NCI-H1417 treated with DMSO at 0.1 percent for 48 hours (cell line): ENCODE measurements around the gene CNGB1.
"Not testable (repeated sequence)": the region's sequence is repeated elsewhere in the genome, so short reads cannot be mapped to it uniquely, and the experiment has no call there.

Experiments
- DNase-seq: peaks from one replicate; lab custom pipeline; 2025; lab: John Stamatoyannopoulos, UW

Gene CNGB1

DNA sequence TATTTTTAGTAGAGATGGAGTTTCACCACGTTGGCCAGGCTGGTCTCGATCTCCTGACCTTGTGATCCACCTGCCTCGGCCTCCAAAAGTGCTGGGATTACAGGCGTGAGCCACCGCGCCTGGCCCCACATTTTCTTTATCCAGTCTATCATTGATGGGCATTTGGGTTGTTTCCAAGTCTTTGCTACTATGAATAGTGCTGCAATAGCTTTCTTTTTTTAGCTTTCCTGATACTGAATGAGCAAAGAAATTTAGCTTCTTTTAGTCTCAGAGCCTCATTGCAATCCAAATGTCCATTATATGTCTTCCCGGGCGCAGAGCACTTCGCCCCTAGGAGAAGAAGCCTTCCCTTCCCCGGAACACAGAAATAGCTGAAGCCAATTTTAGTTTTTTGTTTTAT lies 112.9 kb downstream of the CNGB1 start:
- not testable (repeated sequence) for DNase-seq

DNA sequence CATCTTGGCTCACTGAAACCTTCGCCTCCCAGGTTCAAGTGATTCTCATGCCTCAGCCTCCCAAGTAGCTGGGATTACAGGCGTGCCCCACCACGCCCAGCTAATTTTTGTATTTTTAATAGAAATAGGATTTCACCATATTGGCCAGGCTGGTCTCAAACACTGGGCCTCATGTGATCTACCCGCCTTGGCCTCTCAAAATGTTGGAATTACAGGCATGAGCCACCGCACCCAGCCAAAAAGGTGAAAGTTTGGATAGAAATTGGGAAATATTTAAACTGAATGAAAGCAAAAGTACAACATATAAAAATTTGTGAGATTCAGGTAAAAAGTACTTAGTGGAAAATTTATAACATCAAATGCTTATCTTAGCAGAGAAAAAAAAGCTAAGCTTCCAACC lies 115.7 kb downstream of the CNGB1 start:
- DNase-seq, result no peak

DNA sequence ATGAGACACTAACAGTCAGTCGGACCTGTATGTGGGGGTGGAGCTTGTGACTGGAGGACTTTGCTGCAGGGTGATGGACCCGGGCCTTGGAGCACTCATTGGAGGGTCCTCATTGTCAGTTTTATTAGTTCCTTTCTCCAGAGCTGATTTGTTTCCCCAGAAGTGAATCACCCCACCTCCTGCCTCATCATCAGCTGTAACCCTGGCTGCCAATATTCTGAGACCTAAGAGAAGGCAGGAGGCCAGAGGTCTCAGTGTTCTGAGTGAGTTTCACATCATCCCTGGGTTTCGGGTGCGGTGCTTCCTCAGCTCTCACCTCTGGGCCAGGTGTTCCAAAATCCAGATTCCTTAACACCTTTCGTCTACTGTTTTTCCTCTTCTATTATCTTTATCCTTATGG lies 118.7 kb downstream of the CNGB1 start:
- DNase-seq, result no peak

DNA sequence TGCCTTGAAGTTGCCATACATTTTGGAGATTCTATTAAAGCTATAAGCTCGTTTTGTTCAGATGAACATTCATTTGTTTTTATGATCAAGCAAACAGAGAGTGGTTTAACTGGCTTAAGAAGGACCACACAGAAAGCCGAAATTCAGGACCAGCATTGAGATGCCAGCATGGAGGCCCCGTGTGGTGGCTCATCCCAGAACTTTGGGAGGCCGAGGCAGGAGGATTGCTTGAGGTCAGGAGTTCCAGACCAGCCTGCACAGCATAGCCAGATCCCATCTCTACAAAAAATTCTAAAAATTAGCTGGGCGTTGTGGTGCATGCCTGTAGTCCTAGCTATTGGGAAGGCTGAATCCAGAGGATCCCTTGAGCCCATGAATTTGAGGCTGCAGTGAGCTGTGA lies 122.7 kb downstream of the CNGB1 start:
- DNase-seq, result no peak

GRCh38 chr16:57846931-57847330 lies 124.0 kb downstream of the CNGB1 start:
- DNase-seq, result not testable (repeated sequence)

GRCh38 chr16:57846078-57846697 lies 124.7 kb downstream of the CNGB1 start:
- no peak for DNase-seq

DNA sequence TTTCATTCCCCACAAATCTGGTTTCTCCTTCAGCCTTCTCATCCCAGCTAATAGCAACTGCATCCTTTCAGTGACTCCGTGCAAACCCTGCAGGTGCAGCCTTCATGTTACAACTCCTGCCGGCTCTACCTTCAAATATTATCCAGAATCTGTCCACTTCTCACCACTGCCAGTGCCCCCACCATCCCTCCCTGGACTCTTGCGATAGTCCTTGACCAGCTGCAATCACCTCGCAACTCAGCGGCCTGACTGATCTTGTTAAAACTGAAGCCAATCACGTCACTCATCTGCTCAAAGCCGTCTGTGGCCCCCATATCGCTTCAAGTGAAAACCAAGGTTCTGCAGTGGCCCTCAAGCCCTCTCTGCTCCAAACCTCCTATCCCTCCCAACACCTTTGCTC lies 125.8 kb downstream of the CNGB1 start:
- no peak for DNase-seq

DNA sequence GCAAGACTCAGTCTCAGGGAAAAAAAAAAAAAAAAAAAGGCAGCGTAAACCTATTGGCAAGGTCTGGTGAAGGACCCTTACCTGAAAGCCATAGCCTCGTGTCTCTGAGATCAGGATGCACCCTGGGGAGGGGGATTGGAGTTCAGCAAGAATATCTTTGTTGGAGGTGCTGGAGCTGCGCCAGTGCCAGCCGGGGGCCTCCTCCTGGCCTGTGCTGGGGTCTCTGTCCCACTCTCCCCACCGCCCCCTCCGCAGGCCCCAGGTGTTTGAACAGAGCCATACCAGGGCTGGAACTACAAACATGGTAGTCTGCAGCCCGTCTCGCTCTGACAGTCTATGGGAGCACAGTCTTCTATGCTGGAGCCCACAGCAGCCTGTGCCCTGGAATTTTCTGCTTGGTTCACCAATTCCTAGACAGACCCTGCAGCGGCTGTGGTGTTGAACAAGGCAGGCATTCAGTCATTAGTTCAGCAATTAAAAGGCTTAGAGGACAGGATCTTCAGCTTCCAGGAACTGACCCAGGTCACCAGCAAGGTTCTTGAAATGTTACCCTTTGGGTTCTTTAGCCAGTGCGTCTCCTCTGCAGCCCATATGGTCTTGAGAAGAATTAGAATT lies 126.4 kb downstream of the CNGB1 start:
- DNase-seq, result no peak

GRCh38 chr16:57843400-57843799 lies 127.5 kb downstream of the CNGB1 start:
- DNase-seq, result no peak

GRCh38 chr16:57842601-57843000 lies 128.3 kb downstream of the CNGB1 start:
- no peak for DNase-seq

GRCh38 chr16:57840833-57841232 lies 130.1 kb downstream of the CNGB1 start:
- DNase-seq, result no peak

DNA sequence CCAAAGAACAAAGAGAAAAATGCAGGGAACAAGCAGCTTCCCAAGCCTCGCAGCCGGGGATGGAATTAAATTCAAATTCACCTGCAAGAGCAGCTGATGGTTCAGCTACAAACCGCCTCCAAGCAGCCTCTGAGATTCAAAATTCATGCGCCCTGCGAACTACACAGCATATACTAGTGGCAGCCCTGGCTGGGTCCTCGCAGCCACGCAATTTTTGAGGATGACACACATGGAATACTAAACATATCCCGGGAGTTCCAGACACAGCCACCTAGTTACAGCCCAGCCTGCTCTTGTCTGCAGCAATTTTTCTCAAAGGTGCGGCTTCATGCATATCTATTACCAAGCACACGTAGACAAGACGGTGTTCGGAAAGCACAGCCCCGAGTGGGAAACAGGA lies 132.8 kb downstream of the CNGB1 start:
- no peak for DNase-seq

- no peak for DNase-seq
Observed at GRCh38 chr16:57837305-57838125, 133.4 kb downstream of the CNGB1 start.

GRCh38 chr16:57835439-57835838 lies 135.5 kb downstream of the CNGB1 start:
- DNase-seq, result not testable (repeated sequence)

GRCh38 chr16:57834936-57835335 lies 136.0 kb downstream of the CNGB1 start:
- no peak for DNase-seq
